ENCODE measurements around the gene ANXA6.

Gene ANXA6

DNA sequence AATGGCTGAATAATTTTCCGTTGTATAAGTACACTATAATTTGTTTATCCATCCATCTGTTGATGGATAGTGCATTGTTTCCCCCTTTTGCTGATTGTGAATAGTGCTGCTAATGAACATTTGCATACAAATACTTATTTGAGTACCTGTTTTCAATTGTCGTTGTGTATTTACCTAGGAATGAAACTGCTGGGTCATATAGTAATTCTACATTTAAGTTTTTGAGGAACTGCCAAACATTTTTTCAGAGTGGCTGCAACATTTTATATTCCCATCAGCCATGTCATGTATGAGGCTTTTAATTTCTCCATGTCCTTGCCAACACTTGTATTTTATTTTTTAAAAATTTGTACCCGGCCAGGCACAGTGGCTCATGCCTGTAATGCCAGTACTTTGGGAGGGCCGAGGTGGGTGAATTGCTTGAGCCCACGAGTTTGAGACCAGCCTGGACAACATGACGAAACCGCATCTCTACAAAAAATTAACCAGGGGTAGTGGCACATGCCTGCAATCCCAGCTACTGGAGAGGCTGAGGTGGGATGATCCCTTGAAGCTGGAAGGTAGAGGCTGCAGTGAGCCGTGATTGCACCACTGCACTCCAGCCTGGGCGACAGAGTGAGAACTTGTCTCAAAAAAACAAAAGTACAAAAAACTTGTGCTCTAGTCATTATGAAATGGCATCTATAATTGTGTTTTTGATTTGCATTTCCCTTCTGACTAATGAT is 2.2 kb upstream of the ANXA6 start:
- no peak overlapping the region for H3K4me3 ChIP-seq (ENCODE audit: control insufficient read depth, low read depth, low read length)
- DNase-seq (ENCODE audit: low read depth): no peak
- TF ChIP-seq, protein P1, sequence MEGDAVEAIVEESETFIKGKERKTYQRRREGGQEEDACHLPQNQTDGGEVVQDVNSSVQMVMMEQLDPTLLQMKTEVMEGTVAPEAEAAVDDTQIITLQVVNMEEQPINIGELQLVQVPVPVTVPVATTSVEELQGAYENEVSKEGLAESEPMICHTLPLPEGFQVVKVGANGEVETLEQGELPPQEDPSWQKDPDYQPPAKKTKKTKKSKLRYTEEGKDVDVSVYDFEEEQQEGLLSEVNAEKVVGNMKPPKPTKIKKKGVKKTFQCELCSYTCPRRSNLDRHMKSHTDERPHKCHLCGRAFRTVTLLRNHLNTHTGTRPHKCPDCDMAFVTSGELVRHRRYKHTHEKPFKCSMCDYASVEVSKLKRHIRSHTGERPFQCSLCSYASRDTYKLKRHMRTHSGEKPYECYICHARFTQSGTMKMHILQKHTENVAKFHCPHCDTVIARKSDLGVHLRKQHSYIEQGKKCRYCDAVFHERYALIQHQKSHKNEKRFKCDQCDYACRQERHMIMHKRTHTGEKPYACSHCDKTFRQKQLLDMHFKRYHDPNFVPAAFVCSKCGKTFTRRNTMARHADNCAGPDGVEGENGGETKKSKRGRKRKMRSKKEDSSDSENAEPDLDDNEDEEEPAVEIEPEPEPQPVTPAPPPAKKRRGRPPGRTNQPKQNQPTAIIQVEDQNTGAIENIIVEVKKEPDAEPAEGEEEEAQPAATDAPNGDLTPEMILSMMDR (conservative IDR thresholded peaks at IDR 0.05; ENCODE audit: control insufficient read depth, insufficient read depth, low read depth, low read length): no peak

DNA sequence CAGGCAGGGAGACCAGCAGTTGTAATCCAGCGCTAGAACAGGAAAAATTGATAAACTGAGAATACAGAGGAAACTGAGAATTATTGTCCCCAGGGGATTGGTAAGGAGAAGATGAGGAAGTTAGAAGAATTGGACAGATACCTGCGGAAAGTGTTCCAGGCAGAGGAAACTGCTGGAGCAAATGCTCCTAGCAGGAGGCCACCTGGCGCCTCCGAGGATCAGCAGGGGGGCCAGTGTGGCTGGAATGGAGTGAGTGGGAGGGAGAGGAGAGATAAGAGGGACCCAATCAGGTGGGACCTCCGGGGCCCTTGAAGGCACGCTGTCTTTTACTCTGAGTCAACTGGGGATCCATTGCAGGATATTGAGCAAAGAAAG is 695 bp upstream of the ANXA6 start:
- TF ChIP-seq, protein P1 (conservative IDR thresholded peaks at IDR 0.05; ENCODE audit: control insufficient read depth, insufficient read depth, low read depth, low read length): no peak
- peak overlapping the region; percentile 88 for H3K4me3 ChIP-seq (ENCODE audit: control insufficient read depth, low read depth, low read length)
- no peak for DNase-seq (ENCODE audit: low read depth)

DNA sequence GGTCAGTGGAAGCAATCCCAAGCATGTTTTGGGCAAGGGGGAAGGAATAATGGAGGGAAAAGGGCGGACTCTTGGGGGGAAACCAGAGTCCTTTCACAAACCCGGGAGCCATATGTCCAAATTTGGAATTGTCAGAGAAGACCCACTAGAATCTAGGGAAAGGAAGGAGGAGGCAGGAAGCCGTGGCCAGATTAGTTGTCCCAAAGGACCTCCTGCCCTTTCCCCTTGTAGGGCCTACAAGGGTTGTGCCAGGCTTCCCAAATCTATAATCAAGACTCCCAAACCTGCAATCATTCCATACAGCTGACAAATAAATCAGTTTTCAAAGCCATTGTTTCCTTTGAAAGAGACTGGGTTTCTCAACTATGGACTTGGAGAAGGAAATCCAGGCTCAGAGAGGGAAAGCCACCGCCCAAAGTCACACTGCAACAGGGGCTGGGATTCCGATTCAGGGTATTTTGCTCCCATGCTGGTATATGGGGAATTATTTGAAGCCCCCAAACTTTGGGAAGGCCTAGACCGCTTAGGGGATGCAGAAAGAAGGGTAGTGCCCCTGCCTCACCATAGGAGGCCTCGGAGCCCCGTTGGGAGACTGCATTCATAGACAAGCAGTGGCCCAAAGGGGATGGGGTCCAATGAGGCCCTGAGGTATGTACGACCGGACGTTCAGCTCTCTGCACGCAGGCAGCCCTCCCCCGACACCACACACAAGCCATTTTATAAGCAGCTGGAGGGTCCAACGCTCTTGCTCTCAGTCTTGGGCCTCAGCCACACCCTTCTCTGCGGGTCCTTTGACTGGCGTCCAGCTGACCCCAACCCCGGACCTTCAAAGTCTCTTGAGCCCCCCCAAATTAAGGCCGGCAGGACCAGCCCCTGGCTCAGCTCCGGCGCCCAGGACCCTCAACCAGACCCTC is 815 bp downstream of the ANXA6 start:
- TF ChIP-seq, protein P1 (conservative IDR thresholded peaks at IDR 0.05; ENCODE audit: control insufficient read depth, insufficient read depth, low read depth, low read length): no peak
- peak overlapping the region; percentile 88 for H3K4me3 ChIP-seq (ENCODE audit: control insufficient read depth, low read depth, low read length)
- DNase-seq (ENCODE audit: low read depth): peak; percentile 27

DNA sequence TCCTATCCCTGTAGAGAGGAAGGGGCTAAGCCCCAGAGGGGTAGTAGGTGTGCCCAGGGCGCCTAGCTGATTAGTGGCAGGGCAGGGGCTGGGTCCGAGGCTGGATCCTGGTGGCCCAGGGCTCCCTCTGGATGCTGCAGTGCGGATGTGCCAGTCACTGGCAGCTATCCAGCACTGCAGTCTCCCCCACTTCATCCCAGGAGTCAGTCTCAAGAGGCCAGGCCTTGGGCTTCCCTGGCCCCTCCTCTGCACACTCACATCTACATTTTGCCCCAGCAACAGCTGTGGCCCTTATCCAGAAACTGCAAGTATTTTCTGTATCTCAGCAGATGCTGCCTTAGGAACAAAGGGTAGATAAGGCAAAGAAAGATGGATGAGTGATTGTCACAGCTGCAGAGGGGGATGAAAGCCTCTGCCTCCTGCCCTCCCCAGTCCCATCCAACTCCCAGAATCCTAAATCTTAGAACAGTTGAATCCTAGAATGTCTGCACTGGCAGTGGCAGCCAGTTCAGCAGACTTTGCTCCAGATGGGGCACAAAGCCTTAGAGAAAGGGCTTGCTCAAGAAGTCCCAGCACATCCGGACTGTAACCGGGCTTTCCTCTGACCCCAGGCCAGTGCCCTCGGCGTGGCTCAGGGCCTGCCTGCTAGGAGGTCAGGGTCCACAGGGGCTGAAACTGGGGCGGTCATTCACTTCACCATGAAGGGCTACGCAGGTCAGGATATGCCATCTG is 1.6 kb downstream of the ANXA6 start:
- TF ChIP-seq, protein P1 (conservative IDR thresholded peaks at IDR 0.05; ENCODE audit: control insufficient read depth, insufficient read depth, low read depth, low read length): no peak
- H3K4me3 ChIP-seq (ENCODE audit: control insufficient read depth, low read depth, low read length): peak overlapping the region; percentile 88
- DNase-seq (ENCODE audit: low read depth): peak; percentile 63

DNA sequence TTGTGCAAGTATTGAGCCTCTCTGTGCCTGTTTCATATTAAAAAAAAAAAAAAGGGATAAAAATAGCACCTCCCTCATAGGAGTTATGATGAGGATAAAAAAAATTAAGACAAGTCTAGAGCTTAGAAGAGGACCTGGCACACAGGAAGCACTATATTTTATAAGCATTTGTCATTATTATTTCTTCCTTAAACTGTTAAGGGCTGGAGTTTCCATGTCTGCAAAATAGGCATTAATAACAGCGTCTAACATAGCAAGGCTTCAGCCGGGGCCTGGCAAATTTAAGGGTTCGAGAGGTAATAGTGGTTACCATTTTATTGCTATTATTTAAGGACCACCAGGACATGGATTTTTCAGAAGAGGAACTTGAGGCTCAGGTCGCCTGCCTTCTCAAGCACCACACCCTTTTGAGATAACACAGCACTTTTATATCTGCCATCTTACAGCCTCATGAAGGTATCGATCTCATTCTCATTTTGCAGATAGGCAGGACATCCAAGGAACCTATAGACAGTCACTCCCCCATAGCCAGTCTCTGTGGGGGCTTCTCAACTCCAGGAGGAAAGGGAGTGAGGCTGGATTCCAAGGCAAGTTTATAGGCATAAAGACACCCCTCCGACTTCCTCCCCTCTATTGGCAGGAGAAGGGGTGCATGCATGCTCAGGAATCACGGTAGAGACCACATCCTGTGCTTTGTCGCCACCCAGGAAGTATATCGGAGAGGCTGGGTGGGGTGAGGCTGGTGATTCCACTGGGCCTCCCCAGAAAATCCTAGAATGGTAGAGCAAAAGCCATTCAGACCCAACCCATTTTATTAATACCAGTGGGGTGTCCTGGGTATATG is 2.4 kb downstream of the ANXA6 start:
- TF ChIP-seq, protein P1 (conservative IDR thresholded peaks at IDR 0.05; ENCODE audit: control insufficient read depth, insufficient read depth, low read depth, low read length): no peak
- peak overlapping the region; percentile 88 for H3K4me3 ChIP-seq (ENCODE audit: control insufficient read depth, low read depth, low read length)
- DNase-seq (ENCODE audit: low read depth): peak; percentile 30
